GM12892 (cell line): ENCODE measurements around the gene RPL13A.

ENCODE experiments used
- POLR2A ChIP-seq: IDR thresholded peaks from 2 replicates; pipeline ENCODE4 v1.6.1; 2011; ENCODE audit warnings: low read depth, low read length, control low read depth
- POLR2AphosphoS5 ChIP-seq: IDR thresholded peaks from 2 replicates; pipeline ENCODE4 v1.6.1; 2011; ENCODE audit warnings: low read depth, low read length, control low read depth
- TAF1 ChIP-seq: IDR thresholded peaks from 2 replicates; pipeline ENCODE4 v1.6.1; 2011; ENCODE audit warnings: low read depth, mild to moderate bottlenecking, control low read depth, low read length, borderline replicate concordance

- TF ChIP-seq POLR2A, result no peak
- no peak for TF ChIP-seq POLR2AphosphoS5
- no peak for TF ChIP-seq TAF1
These were observed 47.6 kb upstream of the RPL13A start for GRCh38 chr19:49439836-49440235.
